Endodermal cell (in vitro differentiated cells): ENCODE measurements around the gene CNNM3. TPM values are rescaled to one million over a fixed set of nuclear protein-coding genes. Genes with fewer than 3 reads are reported as not detected.

ENCODE experiments used
- DNase-seq: peaks from one replicate; pipeline ENCODE4 v3.0.0-alpha.2; 2017
- H3K27ac ChIP-seq: 2 replicates; pipeline ENCODE4 v1.5.1; 2013; ENCODE audit warnings: mild to moderate bottlenecking, low read depth, low read length, moderate library complexity
- H3K27me3 ChIP-seq: 2 replicates; pipeline ENCODE4 v1.6.1; 2013; ENCODE audit warnings: mild to moderate bottlenecking, low read length, moderate library complexity; ENCODE audit not compliant: insufficient read depth, control insufficient read depth, poor library complexity, severe bottlenecking
- H3K36me3 ChIP-seq: 2 replicates; pipeline ENCODE4 v1.7.0; 2013; ENCODE audit warnings: mild to moderate bottlenecking, low read length, moderate library complexity; ENCODE audit not compliant: control insufficient read depth, insufficient read depth
- H3K4me1 ChIP-seq: one replicate; pipeline ENCODE4 v1.7.0; 2013; ENCODE audit warnings: low read length; ENCODE audit not compliant: control insufficient read depth, insufficient read depth
- H3K4me3 ChIP-seq: 2 replicates; pipeline ENCODE4 v1.5.1; 2013; ENCODE audit warnings: mild to moderate bottlenecking, low read length, moderate library complexity
- H3K9ac ChIP-seq: 2 replicates; pipeline ENCODE4 v1.6.1; 2013; ENCODE audit warnings: mild to moderate bottlenecking, low read length, moderate library complexity; ENCODE audit not compliant: poor library complexity, severe bottlenecking; ENCODE audit errors: extremely low read depth
- H3K9me3 ChIP-seq: 2 replicates; pipeline ENCODE4 v1.6.1; 2013; ENCODE audit warnings: mild to moderate bottlenecking, low read length, moderate library complexity; ENCODE audit not compliant: control insufficient read depth
- H3K27ac Mint-ChIP-seq: 2 replicates; pipeline ENCODE4 v1.8.0; 2020; ENCODE audit warnings: mixed read lengths
- H3K27me3 Mint-ChIP-seq: 2 replicates; pipeline ENCODE4 v1.8.0; 2021; ENCODE audit warnings: mild to moderate bottlenecking, mixed read lengths; ENCODE audit not compliant: insufficient read depth
- H3K36me3 Mint-ChIP-seq: 2 replicates; pipeline ENCODE4 v1.8.0; 2020; ENCODE audit warnings: low read depth, mixed read lengths
- H3K4me1 Mint-ChIP-seq: 2 replicates; pipeline ENCODE4 v1.8.0; 2020; ENCODE audit warnings: mixed read lengths
- H3K4me3 Mint-ChIP-seq: 2 replicates; pipeline ENCODE4 v1.8.0; 2020; ENCODE audit warnings: mild to moderate bottlenecking, moderate library complexity, mixed read lengths
- H3K9me3 Mint-ChIP-seq: 2 replicates; pipeline ENCODE4 v1.8.0; 2020; ENCODE audit warnings: mild to moderate bottlenecking, mixed read lengths
- WGBS, 2 experiments: methylation state at CpG; one replicate each; pipeline versions ENCODE4 v1.1.5 to v1.1.7; 2013; ENCODE audit warnings: missing lambda C conversion rate in 2 of 2, mixed read lengths in 1 of 2; ENCODE audit not compliant: insufficient coverage in 1 of 2, insufficient read length in 1 of 2; 5-methylcytosine and 5-hydroxymethylcytosine counted together
- total RNA-seq, 2 donors: library from RNA; stranded (reverse); fragmentation: NEBNext Ultra II Directional in 1 of 2; extraction: Animal tissue kit (Norgen Biotek cat#: 25700) in 1 of 2; gene quantifications; 2 replicates in 1 of 2; 3 replicates in 1 of 2; pipeline ENCODE4 v1.2.1, GENCODE V29; 2021
- TF ChIP-seq, protein P1 (sequence below): fragments of 200-600 bp; sonication (generic); conservative IDR thresholded peaks from 2 replicates; pipeline ENCODE4 v1.5.0; 2021; ENCODE audit warnings: antibody characterized with exemption, mild to moderate bottlenecking

CNNM3 gene
- total RNA-seq, 2 donors from 2014 or later = 33.1 to 34.8 TPM

DNA sequence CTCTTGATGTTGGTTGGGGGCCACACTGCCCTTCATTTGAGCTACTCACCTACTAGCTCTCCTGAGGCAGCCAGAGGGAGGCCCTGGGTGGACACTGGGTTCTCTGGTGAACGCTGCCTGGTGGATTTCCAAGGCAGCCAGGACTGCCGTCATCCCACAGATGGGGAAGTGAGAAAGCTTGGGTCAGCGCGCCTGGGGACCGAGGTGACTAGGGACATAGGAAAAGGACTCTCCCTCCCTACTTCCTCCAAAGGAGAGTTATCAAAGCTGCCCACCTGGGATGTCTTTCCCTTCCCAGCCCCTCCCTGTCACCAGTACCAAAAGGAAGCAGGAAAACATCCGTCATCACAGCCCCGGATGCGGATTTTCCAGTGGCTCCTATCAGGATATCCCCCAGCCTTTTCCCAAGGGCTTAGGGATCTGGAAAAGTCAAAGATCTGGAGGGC, 57.6 kb downstream of the CNNM3 start:
- H3K4me3 ChIP-seq = no peak overlapping the region
- Mint-ChIP-seq H3K4me3 (no peak overlapping the region), H3K36me3 (no peaks in the 10 kb centered on the region), H3K27me3 (no peaks in the 10 kb centered on the region), H3K4me1 (peaks cover 50% of the 10 kb centered on the region), H3K27ac (peak overlapping the region; percentile 26), H3K9me3 (no peaks in the 10 kb centered on the region)
- H3K4me1 ChIP-seq = peaks cover 26% of the 10 kb centered on the region
- TF ChIP-seq, protein P1, sequence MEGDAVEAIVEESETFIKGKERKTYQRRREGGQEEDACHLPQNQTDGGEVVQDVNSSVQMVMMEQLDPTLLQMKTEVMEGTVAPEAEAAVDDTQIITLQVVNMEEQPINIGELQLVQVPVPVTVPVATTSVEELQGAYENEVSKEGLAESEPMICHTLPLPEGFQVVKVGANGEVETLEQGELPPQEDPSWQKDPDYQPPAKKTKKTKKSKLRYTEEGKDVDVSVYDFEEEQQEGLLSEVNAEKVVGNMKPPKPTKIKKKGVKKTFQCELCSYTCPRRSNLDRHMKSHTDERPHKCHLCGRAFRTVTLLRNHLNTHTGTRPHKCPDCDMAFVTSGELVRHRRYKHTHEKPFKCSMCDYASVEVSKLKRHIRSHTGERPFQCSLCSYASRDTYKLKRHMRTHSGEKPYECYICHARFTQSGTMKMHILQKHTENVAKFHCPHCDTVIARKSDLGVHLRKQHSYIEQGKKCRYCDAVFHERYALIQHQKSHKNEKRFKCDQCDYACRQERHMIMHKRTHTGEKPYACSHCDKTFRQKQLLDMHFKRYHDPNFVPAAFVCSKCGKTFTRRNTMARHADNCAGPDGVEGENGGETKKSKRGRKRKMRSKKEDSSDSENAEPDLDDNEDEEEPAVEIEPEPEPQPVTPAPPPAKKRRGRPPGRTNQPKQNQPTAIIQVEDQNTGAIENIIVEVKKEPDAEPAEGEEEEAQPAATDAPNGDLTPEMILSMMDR = no peak
- no peak overlapping the region for H3K9ac ChIP-seq
- no peaks in the 10 kb centered on the region for H3K27me3 ChIP-seq
- H3K36me3 ChIP-seq = no peaks in the 10 kb centered on the region
- 84 to 88% methylated on average over 4 to 8 of the region's 8 CpGs for WGBS, 2 experiments
- peak; percentile 56 for DNase-seq
- no peaks in the 10 kb centered on the region for H3K9me3 ChIP-seq
- H3K27ac ChIP-seq = no peak overlapping the region

DNA sequence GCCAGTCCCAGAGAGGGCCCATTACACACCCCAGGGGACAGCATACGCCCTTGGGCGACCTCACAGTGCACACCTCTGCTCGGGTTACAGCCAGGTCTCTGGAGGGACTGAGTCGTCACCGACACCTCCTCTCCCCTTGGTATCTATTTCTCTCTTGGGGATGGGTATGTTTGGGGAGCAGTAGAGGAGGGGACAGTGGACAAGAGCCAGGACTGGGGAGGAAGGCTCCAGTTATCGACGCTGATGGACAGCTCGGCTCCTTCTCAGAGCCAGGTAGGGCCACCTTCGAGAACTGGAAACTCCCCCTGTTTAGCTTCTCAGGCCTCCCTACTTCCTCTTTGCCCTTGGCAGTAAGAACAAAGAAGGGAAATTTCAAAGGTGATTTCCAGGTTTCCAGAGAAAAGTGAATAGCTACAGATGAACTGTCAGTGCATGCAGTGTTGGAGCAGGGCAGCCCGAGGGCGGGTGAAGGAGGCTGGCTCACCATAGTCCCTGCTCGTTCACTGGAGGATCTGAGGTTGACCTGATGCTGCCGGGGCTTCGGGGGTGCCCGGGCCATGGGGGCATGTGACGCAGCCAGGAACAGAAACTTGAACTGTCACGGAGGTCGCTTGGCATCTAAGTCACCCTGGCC, 58.2 kb downstream of the CNNM3 start:
- WGBS, 2 experiments = 86 to 94% methylated on average over 12 to 18 of the region's 18 CpGs
- Histone ChIP-seq H3K36me3 (no peaks in the 10 kb centered on the region), H3K9me3 (no peaks in the 10 kb centered on the region), H3K9ac (no peak overlapping the region), H3K27ac (no peak overlapping the region), H3K27me3 (no peaks in the 10 kb centered on the region), H3K4me3 (no peak overlapping the region), H3K4me1 (peaks cover 26% of the 10 kb centered on the region)
- H3K27ac Mint-ChIP-seq = peak overlapping the region; percentile 26
- H3K36me3 Mint-ChIP-seq = no peaks in the 10 kb centered on the region
- H3K27me3 Mint-ChIP-seq = peaks cover 2% of the 10 kb centered on the region
- TF ChIP-seq, protein P1 = no peak
- DNase-seq = no peak
- H3K4me3 Mint-ChIP-seq = no peak overlapping the region
- H3K4me1 Mint-ChIP-seq = peaks cover 50% of the 10 kb centered on the region
- H3K9me3 Mint-ChIP-seq = no peaks in the 10 kb centered on the region

DNA sequence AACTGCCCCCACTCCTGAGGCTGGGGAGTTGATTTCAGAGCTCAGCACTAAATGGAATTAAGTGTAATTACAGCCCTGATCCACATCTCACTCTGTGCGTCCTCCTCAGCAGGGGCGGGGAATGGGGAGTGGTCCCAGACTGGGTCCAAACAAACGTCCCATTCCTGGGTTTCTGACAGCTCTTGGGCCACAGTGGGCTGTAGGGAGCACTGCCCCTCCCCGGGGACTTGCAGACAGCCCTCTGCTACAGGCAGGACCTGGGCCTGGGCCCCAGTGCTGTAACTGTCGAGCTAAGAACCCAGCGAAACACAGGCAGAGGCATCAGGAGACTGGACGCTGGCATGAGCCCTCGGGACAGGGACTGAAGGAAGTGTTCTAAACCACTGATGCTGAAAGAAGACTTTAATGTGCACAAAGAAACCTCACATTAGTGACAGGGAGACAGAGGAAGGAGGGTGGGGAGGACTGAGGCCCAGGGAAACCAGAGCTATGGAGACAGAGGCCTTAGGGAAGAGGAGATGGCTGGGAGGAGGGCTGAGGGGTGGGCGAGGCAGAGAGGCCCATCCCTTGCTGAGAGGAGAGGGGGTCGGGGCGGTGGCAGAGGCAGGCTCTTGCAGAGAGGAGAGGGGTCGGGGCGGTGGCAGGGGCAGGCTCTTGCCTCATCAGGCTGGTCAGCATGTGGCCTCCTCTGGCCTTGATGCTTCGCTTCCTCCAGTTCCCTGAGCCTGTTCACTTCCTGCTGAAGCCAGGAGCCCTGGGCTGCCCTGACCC, 59.6 kb downstream of the CNNM3 start:
- Mint-ChIP-seq H3K27ac (peak overlapping the region; percentile 41), H3K36me3 (no peaks in the 10 kb centered on the region), H3K9me3 (no peaks in the 10 kb centered on the region), H3K4me3 (no peak overlapping the region), H3K4me1 (peaks cover 48% of the 10 kb centered on the region), H3K27me3 (peaks cover 2% of the 10 kb centered on the region)
- peaks cover 26% of the 10 kb centered on the region for H3K4me1 ChIP-seq
- TF ChIP-seq, protein P1 = peak; percentile 40
- H3K9me3 ChIP-seq = no peaks in the 10 kb centered on the region
- no peaks in the 10 kb centered on the region for H3K27me3 ChIP-seq
- no peak overlapping the region for H3K9ac ChIP-seq
- no peak overlapping the region for H3K4me3 ChIP-seq
- no peaks in the 10 kb centered on the region for H3K36me3 ChIP-seq
- peak overlapping the region; percentile 71 for H3K27ac ChIP-seq
- WGBS, 2 experiments = 59 to 65% methylated on average over 9 to 14 of the region's 14 CpGs
- DNase-seq = peak; percentile 77
